GM12801 (cell line): Measurements from ENCODE around the gene TMPO.

Source experiments
- TF ChIP-seq, protein P1 (sequence below): IDR thresholded peaks from one replicate; pipeline ENCODE4 v1.5.1; 2011; ENCODE audit warnings: control low read depth; ENCODE audit not compliant: insufficient read length; ENCODE audit errors: extremely low read depth

The TMPO gene

DNA sequence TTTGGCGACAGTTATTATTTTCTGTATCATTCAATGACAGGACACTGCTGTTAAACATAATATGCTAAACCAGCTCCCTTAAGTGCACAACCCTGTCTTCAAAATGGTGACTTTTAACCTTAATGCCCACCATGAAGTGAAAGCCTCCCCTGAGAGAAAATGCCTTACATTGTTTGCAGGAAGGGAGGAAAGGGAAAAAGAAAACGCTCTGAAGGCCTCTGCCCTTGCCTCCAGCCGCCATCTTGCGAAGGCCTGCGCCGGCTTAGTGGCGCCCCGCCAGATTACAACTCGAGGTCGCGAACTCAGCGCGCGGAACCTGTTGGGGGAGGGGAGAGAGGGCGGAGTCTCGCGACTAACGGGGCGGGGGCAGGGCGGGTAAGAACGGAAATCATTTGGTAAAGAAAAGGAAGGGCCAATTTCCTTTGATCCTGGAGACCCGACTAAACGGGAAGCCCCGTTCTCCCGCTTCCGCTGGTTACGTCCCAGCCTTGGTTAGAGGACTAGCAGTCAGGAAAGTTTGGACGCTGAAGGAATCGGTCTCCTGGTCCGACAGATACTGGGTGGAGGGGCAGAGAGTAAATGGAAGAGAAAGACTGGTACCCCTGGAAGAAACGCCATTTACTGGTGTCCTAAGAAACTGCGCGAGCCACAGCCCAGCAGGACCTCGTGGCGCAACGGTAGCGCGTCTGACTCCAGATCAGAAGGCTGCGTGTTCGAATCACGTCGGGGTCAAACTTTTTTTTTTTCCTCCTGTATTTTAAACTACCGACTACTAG is 11.6 kb upstream of the TMPO start:
- TF ChIP-seq, protein P1, sequence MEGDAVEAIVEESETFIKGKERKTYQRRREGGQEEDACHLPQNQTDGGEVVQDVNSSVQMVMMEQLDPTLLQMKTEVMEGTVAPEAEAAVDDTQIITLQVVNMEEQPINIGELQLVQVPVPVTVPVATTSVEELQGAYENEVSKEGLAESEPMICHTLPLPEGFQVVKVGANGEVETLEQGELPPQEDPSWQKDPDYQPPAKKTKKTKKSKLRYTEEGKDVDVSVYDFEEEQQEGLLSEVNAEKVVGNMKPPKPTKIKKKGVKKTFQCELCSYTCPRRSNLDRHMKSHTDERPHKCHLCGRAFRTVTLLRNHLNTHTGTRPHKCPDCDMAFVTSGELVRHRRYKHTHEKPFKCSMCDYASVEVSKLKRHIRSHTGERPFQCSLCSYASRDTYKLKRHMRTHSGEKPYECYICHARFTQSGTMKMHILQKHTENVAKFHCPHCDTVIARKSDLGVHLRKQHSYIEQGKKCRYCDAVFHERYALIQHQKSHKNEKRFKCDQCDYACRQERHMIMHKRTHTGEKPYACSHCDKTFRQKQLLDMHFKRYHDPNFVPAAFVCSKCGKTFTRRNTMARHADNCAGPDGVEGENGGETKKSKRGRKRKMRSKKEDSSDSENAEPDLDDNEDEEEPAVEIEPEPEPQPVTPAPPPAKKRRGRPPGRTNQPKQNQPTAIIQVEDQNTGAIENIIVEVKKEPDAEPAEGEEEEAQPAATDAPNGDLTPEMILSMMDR = no peak

DNA sequence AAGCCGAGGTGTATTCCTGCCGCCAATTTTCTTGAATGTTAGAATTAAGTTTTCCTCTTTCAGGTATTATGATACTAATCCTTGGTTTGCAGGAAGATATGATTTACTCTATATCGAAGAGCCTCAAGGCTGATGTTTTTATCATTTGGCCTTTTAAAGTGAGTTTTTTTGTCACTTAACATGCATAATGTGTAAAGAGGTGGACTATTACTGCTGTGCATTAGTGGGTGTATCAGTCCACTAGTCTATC is 11.1 kb upstream of the TMPO start:
- TF ChIP-seq, protein P1 = no peak

DNA sequence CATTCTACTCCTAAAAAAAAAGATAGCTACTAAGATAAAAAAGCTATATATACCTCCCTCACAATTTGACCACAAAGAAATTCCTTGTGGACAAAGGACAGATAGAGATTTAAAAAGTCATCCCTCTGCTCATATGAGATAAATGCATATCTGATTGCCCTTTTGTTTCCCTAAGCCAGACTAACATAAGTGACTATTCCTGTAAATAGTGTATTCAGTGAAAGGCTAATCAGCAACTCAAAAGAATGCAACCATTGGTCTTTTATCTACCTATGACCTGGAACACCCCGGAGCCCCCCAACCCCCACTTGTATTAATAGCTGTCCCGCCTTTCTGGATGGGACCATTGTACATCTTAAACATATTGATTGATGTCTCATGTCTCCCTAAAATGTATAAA is 6.3 kb upstream of the TMPO start:
- TF ChIP-seq, protein P1 = no peak

DNA sequence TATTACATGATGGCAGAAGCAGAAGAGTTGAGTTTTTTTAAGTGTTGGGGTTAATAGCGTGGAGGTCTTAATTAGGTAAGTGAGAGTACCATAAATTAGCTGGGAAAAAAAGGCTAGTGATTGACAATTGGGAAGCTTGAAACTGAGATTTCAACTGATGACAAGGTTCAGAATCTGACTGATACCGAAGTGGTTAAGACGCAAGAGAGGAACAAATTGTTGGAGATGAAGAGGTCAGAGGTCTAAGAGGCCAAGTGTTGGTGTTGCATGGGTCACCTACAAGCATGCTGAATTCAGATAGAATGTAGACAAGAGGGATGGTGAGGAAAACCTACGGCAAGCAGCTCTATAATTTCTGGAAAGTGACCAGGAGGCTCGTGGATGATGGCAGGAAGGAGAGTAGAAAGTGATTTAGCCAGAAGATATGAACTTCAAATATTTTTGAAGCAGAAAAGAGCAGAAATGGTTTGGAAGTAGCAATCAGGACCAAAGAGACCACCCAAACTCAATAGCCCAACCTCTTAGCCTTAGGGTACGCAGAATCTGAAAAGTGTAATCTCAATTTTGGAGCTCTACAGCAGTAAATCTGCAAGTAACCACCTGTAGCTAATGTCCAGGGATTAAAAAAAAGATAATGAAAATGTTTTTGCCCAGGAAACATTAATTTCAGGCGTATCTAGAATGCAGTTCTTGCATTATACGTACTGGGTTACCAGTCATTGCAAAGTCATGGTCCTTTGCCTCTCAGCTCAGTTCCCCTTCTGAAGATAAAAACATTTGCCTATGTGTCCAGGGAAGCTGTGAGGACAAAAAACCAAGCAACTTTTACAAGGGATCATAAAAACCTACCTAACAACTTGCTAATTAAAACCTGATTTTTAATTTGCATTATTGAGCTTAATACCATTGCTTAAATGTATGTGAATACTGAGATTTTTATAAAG is 1.7 kb upstream of the TMPO start:
- TF ChIP-seq, protein P1 = no peak

DNA sequence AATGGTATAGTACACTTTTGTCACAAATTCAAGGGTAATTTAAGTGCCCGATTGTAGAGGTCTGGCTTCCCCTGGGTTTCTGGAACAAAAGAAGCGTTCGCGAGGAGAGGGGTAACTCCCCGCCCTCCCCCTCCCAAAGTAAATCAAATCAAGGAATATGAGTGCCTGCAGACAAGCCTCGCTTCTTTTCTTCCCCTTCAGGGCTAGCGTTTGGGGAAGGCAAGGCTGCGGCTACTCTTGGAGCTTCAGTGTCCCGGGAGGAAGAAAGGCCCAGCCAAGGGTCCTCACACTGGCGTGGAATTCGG is 456 bp upstream of the TMPO start:
- TF ChIP-seq, protein P1 = no peak

DNA sequence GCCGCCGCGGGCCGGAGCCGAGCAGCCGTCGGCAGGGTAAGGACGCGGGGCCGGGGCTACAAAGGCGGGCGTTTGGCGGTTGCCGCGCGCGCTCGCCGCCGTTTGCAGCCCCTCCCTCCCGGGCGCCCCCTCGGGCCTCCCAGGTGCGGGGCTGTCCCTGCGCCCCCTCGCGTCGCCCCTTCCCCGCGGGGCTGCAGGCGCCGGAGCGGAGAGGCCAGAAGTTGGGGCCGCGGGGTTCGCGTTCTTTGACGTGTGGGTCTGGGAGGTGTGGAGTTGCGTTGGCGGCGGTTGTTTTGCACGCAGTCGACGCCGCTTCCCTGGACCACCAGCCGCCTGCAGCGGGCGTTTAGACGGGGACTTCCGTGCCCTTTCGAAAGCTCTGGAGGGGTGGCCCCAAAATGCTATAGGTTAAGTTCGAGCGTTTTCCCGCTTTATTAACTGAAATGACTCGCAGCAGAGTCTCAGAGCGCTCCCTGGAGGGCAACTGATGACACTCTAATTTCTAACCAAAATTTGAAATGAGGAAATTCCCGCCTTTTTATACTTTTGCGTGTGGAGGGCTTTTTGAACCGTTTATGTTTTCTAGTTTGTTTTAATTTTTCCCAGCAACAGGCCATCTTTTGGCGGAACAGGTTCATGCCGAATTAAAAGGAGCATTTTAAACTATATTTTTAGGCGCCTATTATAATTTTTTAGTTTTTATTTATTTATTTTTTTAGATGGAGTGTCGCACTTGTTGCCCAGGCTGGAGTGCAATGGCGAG is 902 bp downstream of the TMPO start:
- TF ChIP-seq, protein P1 = no peak

DNA sequence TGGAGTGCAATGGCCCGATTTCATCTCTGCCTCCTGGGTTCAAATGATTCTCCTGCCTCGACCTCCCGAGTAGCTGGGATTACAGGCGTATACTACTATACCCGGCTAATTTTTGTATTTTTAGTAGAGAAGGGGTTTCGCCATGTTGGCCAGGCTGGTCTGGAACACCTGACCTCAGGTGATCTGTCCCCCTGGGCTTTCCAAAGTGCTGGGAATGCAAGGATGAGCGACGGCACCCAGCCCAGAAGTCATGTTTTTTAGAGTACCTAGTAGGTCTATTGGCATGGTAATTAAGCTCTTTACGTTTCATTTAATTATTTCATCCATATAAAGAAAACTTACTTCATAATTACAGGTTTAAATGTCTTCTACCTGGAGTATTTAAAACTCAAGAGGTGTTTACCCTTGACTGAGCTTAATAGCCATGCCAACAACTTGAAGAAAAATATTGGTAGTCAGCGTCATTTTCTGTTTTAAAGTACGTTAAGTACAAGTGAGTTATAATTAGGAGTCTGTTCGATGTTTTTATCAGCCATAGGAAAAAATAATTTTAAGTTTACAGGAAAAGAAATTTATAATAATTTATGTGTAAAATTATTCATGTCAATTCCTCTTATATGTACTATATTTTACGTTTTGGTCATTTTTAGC is 4.0 kb downstream of the TMPO start:
- TF ChIP-seq, protein P1 = no peak
